ENCODE measurements around the gene TALDO1.
"Not testable (repeated sequence)": the region's sequence is repeated elsewhere in the genome, so short reads cannot be mapped to it uniquely, and the experiment has no call there.

Gene TALDO1

GRCh38 chr11:719214-720016, 27.8 kb upstream of the TALDO1 start:
- DNase-seq = no peak

GRCh38 chr11:720017-720641, 27.1 kb upstream of the TALDO1 start:
- no peak for DNase-seq

- no peak for DNase-seq
Measured at GRCh38 chr11:720642-721246, 26.5 kb upstream of the TALDO1 start.

GRCh38 chr11:721247-721740, 26.0 kb upstream of the TALDO1 start:
- DNase-seq = no peak

- no peak for DNase-seq
Measured at GRCh38 chr11:721741-722345, 25.4 kb upstream of the TALDO1 start.

- no peak for DNase-seq
Measured at GRCh38 chr11:722346-722811, 24.9 kb upstream of the TALDO1 start.

- DNase-seq = no peak
Measured at GRCh38 chr11:723120-723883, 24.0 kb upstream of the TALDO1 start.

GRCh38 chr11:724049-724777, 23.1 kb upstream of the TALDO1 start:
- DNase-seq = no peak

- DNase-seq = no peak
Measured at GRCh38 chr11:724778-725386, 22.4 kb upstream of the TALDO1 start.

GRCh38 chr11:725624-726202, 21.6 kb upstream of the TALDO1 start:
- no peak for DNase-seq

GRCh38 chr11:726278-727220, 20.7 kb upstream of the TALDO1 start:
- DNase-seq = no peak

GRCh38 chr11:727281-727701, 20.0 kb upstream of the TALDO1 start:
- DNase-seq = no peak

GRCh38 chr11:727859-728748, 19.2 kb upstream of the TALDO1 start:
- no peak for DNase-seq

- no peak for DNase-seq
Measured at GRCh38 chr11:728901-729491, 18.3 kb upstream of the TALDO1 start.

GRCh38 chr11:729492-730074, 17.7 kb upstream of the TALDO1 start:
- no peak for DNase-seq

GRCh38 chr11:733072-733471, 14.2 kb upstream of the TALDO1 start:
- no peak for DNase-seq

- not testable (repeated sequence) for DNase-seq
Measured at GRCh38 chr11:734541-734940, 12.7 kb upstream of the TALDO1 start.

GRCh38 chr11:737366-737765, 9.9 kb upstream of the TALDO1 start:
- no peak for DNase-seq

All from SIG-M5 (cell line).